GM12875 (cell line): Measurements from ENCODE around the gene BRSK1.

Experiments used
- H3K4me3 ChIP-seq: one replicate; pipeline ENCODE4 v1.5.1; 2011; ENCODE audit warnings: low read depth, low read length, control low read depth
- TF ChIP-seq, protein P1 (sequence below): IDR thresholded peaks from 2 replicates; pipeline ENCODE4 v1.5.1; 2011; ENCODE audit warnings: low read depth, mild to moderate bottlenecking, control low read depth, inconsistent platforms, low read length, moderate library complexity, borderline replicate concordance; ENCODE audit not compliant: insufficient read depth

The BRSK1 gene

DNA sequence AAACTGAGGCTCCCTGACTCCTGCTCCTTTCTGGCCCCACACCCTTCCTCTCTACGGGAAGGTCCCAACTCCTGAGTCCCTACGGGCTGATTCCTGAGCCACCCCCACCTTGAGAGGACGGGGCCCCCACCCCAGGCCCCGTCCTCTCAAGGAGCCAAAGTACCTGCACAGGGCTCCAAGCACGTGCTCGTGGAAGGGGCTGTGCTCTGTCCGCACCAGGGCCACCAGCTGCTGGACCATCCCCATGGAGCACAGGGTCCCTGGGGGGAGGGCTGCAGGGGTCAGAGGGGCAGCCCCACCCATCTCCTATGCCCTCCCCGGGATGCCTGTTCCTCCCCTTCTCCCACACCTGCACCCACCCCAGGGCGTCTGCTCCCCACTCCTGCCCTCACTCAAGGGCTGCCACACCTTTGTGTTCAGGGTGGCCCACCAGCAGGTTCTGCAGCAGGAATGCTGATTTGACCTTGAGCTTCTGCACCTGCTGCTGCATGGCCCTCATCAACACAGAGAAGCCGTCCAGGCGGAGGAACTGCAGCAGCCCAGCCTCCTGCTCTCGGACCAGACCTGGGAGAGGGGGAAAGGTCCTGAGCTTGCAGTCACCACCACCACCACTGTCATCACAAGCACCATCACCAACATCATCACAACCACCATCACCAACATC is 17.9 kb upstream of the BRSK1 start:
- no peak overlapping the region for H3K4me3 ChIP-seq
- TF ChIP-seq, protein P1, sequence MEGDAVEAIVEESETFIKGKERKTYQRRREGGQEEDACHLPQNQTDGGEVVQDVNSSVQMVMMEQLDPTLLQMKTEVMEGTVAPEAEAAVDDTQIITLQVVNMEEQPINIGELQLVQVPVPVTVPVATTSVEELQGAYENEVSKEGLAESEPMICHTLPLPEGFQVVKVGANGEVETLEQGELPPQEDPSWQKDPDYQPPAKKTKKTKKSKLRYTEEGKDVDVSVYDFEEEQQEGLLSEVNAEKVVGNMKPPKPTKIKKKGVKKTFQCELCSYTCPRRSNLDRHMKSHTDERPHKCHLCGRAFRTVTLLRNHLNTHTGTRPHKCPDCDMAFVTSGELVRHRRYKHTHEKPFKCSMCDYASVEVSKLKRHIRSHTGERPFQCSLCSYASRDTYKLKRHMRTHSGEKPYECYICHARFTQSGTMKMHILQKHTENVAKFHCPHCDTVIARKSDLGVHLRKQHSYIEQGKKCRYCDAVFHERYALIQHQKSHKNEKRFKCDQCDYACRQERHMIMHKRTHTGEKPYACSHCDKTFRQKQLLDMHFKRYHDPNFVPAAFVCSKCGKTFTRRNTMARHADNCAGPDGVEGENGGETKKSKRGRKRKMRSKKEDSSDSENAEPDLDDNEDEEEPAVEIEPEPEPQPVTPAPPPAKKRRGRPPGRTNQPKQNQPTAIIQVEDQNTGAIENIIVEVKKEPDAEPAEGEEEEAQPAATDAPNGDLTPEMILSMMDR, result no peak

DNA sequence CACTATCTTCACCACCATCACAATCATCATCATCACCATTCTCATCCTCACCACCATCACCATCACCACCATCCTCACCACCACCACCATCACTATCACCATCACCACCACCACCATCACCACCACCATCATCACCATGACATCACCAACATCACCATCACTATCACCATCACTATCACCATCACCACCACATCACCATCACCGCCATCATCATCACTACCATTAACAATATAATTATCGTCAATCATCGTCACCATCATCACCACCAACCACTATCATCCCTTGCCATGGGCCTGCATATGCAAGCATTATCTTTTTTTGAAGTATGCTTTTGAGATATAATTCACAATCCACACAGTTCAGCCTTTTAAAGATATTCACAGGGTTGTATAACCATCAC is 17.4 kb upstream of the BRSK1 start:
- no peak overlapping the region for H3K4me3 ChIP-seq
- TF ChIP-seq, protein P1, result no peak

DNA sequence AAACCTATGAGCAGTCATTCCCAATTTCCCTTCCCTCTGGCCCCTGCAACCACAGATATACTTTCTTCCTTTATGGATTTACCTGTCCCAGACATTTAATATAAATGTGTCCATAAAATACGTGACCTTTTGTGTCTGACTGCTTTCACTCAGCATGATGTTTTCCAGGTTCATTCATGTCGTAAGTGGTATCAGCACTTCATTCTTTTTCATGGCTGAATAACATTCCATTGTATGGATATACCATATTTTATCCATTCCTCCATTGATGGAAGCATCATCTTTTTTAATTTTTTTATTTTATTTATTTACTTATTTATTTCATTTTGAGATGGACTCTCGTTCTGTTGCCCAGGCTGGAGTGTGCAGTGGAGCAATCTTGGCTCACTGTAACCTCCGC is 17.0 kb upstream of the BRSK1 start:
- H3K4me3 ChIP-seq, result no peak overlapping the region
- TF ChIP-seq, protein P1, result no peak

DNA sequence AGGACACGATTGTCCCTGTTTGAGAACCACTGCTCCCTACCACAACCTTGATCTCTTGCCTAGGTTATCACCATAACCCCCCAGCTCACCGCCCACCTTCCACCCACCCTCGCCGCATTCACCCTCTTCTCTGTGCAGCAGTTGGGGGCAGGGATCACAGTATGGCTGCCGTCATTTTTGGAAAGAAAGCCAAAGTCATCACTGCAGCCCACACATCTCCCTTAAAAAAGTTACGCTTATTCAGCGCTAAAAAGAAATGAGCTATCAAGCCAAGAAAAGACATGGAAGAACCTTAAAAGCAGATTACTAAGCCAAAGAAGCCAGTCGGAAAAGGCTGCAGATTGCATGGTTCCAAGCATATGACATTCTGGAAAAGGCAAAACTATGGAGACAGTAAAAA is 14.5 kb upstream of the BRSK1 start:
- no peak overlapping the region for H3K4me3 ChIP-seq
- TF ChIP-seq, protein P1, result no peak

DNA sequence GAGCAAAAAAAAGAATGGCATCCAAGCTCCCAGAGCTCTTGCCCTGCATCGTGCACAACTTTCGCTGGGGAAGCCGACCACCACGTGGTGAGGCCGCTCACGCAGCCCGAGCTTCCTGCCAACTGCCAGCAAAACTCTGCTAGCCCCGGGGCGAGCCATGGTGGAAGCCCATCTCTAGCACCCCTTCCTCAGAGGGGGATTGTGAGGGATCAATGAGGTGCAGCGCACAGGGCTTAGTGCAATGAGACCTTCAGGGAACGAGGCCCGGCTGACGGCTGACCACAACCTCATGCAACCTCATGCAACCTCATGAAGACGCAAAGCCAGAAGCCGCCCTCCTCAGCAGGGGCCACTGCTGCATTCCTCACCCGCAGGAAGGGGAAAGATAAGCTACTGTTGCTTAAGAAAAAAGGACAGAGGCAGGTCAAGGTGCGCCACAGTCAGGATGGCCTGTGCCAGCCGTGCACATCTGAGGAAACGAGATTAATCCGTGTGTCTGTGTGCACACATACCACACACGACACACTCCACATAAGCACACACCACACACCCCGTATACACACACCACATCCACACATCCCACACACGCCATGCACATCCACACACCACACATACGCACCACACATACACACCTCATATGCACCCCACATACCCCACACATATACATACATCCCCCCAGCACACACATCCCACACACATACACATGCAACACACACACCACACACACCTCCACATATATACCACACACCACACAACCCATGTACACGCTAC is 13.4 kb upstream of the BRSK1 start:
- no peak overlapping the region for H3K4me3 ChIP-seq
- TF ChIP-seq, protein P1, result no peak

DNA sequence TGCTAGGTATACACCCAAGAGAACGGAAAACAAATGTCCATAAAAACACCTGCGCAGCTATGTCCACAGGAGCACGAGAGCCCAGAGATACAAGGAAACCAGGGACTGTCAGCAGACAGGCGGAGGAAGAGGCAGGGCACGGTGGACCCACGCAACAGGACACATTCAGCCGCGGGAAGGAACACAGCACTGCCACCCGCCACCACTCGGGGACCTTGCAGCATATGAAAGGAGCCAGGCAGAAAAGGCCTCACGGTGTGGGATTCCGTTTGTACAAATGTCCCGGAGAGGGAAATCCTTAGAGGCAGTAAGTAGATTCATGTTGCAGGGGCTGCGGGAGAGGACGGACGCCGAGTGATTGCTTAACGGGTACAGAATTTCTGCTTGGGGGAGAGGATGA is 11.7 kb upstream of the BRSK1 start:
- TF ChIP-seq, protein P1, result no peak

More for the DNA sequence above, 11.7 kb upstream of the BRSK1 start:
- H3K4me3 ChIP-seq, result no peak overlapping the region
